ENCODE measurements around the gene IL15RA.

The IL15RA gene

GRCh38 chr10:5906651-5907050, 70.7 kb downstream of the IL15RA start:
- DNase-seq (ENCODE audit: low read depth in 2 of 2), result peak in 1 of 2 donors; percentile 11
- no peak for TF ChIP-seq CTCF (IDR thresholded peaks at IDR 0.05; ENCODE audit: low read depth, low read length)
- H3K4me3 ChIP-seq (replicated peaks in 1 of 2; ENCODE audit: low read depth in 2 of 2, low read length in 2 of 2), result no peak overlapping the region

- no peak for TF ChIP-seq CTCF (IDR thresholded peaks at IDR 0.05; ENCODE audit: low read depth, low read length)
- peak in 1 of 2 donors; percentile 4 for DNase-seq (ENCODE audit: low read depth in 2 of 2)
- no peak overlapping the region for H3K4me3 ChIP-seq (replicated peaks in 1 of 2; ENCODE audit: low read depth in 2 of 2, low read length in 2 of 2)
Measured at GRCh38 chr10:5905854-5906507, 71.4 kb downstream of the IL15RA start.

GRCh38 chr10:5904227-5904626, 73.1 kb downstream of the IL15RA start:
- no peak overlapping the region for H3K4me3 ChIP-seq (replicated peaks in 1 of 2; ENCODE audit: low read depth in 2 of 2, low read length in 2 of 2)
- no peak for TF ChIP-seq CTCF (IDR thresholded peaks at IDR 0.05; ENCODE audit: low read depth, low read length)
- no peak for DNase-seq (ENCODE audit: low read depth in 2 of 2)

GRCh38 chr10:5903563-5903962, 73.8 kb downstream of the IL15RA start:
- no peak for DNase-seq (ENCODE audit: low read depth in 2 of 2)
- no peak overlapping the region for H3K4me3 ChIP-seq (replicated peaks in 1 of 2; ENCODE audit: low read depth in 2 of 2, low read length in 2 of 2)
- TF ChIP-seq CTCF (IDR thresholded peaks at IDR 0.05; ENCODE audit: low read depth, low read length), result no peak

GRCh38 chr10:5902511-5903274, 74.7 kb downstream of the IL15RA start:
- no peak overlapping the region for H3K4me3 ChIP-seq (replicated peaks in 1 of 2; ENCODE audit: low read depth in 2 of 2, low read length in 2 of 2)
- TF ChIP-seq CTCF (IDR thresholded peaks at IDR 0.05; ENCODE audit: low read depth, low read length), result no peak
- DNase-seq (ENCODE audit: low read depth in 2 of 2), result no peak

Data from cardiac fibroblast (primary cell).